ENCODE measurements around the gene TTPAL. TPM values are rescaled to one million over a fixed set of nuclear protein-coding genes. Genes with fewer than 3 reads are reported as not detected.

The TTPAL gene
- total RNA-seq, 2 donors from 2014 or later, result 18.3 to 19.4 TPM

DNA sequence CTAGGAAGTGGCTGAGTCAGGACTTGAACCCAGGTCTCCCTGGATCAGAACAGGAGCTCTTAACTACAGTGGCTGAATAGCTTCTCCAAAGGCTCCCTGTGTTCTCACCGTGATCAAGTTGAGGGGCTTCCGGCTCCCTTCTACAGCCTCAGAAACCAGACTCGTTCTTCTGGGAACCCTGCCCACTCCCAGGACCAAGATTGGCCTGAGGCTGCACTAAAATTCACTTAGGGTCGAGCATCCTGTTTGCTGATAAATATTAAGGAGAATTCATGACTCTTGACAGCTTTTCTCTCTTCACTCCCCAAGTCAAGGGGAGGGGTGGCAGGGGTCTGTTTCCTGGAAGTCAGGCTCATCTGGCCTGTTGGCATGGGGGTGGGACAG, 44.6 kb upstream of the TTPAL start:
- H3K27ac ChIP-seq (ENCODE audit: low read depth, low read length), result no peak overlapping the region
- Mint-ChIP-seq H3K27ac (no peak overlapping the region), H3K4me1 (peaks cover 11% of the 10 kb centered on the region), H3K9me3 (no peaks in the 10 kb centered on the region), H3K27me3 (ENCODE audit: insufficient read depth) (no peaks in the 10 kb centered on the region), H3K36me3 (ENCODE audit: low read depth) (peaks cover 31% of the 10 kb centered on the region), H3K4me3 (no peak overlapping the region)
- TF ChIP-seq, protein P1, sequence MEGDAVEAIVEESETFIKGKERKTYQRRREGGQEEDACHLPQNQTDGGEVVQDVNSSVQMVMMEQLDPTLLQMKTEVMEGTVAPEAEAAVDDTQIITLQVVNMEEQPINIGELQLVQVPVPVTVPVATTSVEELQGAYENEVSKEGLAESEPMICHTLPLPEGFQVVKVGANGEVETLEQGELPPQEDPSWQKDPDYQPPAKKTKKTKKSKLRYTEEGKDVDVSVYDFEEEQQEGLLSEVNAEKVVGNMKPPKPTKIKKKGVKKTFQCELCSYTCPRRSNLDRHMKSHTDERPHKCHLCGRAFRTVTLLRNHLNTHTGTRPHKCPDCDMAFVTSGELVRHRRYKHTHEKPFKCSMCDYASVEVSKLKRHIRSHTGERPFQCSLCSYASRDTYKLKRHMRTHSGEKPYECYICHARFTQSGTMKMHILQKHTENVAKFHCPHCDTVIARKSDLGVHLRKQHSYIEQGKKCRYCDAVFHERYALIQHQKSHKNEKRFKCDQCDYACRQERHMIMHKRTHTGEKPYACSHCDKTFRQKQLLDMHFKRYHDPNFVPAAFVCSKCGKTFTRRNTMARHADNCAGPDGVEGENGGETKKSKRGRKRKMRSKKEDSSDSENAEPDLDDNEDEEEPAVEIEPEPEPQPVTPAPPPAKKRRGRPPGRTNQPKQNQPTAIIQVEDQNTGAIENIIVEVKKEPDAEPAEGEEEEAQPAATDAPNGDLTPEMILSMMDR (conservative IDR thresholded peaks at IDR 0.05), result no peak
- no peak for DNase-seq
- no peak overlapping the region for H3K4me3 ChIP-seq (ENCODE audit: low read length)
- H3K36me3 ChIP-seq (ENCODE audit: control insufficient read depth, insufficient read depth, low read length), result peaks cover 31% of the 10 kb centered on the region
- H3K9ac ChIP-seq (ENCODE audit: extremely low read depth, low read length, poor library complexity, severe bottlenecking), result no peak overlapping the region
- H3K27me3 ChIP-seq (ENCODE audit: control insufficient read depth, insufficient read depth, low read length, poor library complexity, severe bottlenecking), result no peaks in the 10 kb centered on the region
- H3K4me1 ChIP-seq (ENCODE audit: control insufficient read depth, insufficient read depth, low read length), result no peaks in the 10 kb centered on the region
- no peaks in the 10 kb centered on the region for H3K9me3 ChIP-seq (ENCODE audit: control insufficient read depth, low read length)
- 80 to 97% methylated on average over 1 to 4 of the region's 4 CpGs for WGBS, 2 experiments (ENCODE audit: insufficient coverage in 1 of 2, insufficient read length in 1 of 2)

DNA sequence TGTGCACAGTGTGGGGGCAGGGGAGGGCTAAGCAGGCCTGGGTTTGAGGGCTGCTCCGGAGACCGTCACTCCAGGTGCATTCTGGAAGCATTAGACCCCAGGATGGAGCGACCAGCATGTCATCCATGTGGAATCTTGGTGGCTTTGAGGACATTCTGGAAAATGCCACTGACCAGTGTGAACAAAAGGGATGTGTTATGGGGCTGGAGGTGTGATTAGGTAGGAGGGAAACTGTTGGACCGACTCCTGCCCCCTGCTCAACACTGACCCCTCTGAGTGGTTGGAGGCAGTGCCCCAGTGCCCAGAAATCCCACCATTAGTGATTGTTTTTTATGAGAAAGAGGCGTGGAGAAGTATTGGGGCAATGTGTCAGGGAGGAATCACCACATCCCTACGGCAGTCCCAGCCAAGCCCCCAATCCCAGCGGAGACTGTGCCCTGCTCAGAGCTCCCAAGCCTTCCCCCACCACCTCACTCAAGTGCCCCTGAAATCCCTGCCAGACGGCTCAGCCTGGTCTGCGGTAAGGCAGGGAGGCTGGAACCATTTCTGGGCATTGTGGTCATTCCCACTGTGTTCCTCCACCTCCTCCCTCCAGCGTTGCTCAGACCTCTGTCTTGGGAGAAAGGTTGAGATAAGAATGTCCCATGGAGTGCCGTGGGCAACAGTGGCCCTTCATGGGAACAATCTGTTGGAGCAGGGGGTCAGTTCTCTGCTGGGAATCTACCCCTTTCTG, 44.0 kb upstream of the TTPAL start:
- H3K4me3 Mint-ChIP-seq, result no peak overlapping the region

DNA sequence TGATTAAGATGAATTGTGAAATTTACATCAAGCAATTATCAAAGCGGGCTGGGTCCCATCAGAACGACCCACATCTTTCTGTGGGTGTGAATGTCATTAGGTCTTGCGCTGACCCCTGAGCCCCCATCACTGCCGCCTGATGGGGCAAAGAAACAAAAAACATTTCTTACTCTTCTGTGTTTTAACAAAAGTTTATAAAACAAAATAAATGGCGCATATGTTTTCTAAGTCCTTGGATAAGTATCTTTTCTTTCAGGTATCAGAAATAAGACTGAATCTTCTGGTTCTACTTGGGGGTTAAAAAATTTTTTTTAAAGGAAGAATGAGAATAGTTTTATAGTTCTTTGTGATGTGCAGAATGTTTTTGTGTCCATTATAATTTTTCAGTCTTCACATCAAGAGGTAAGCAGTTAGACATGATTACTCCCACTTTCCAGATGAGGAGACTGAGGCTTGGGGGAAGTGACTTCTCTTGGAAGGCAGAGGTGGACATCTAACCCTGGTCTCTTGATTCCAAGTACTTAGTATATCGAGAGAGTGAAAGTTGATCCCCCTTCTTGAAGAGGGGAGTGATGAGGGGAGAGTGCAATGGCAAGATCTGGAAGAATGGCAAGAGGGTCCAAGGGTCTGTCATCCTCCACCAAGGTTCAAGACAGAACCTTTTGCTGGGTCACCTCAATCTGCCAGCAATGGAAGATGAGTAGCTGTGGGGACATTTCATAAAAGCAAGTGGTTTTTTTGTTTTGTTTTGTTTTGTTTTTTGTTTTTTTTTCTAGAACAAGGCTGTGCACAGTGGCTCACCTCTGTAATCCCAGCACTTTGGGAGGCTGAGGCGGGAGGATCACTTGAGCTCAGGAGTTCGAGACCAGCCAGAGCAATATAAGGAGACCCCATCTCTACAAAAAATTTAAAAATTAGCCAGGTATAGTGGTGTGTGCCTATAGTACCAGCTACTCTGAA, 42.8 kb upstream of the TTPAL start:
- Mint-ChIP-seq H3K9me3 (no peaks in the 10 kb centered on the region), H3K4me1 (peaks cover 11% of the 10 kb centered on the region), H3K4me3 (no peak overlapping the region), H3K27ac (no peak overlapping the region), H3K27me3 (ENCODE audit: insufficient read depth) (no peaks in the 10 kb centered on the region), H3K36me3 (ENCODE audit: low read depth) (peaks cover 24% of the 10 kb centered on the region)
- no peak for DNase-seq
- Histone ChIP-seq H3K9ac (ENCODE audit: extremely low read depth, low read length, poor library complexity, severe bottlenecking) (no peak overlapping the region), H3K27ac (ENCODE audit: low read depth, low read length) (no peak overlapping the region), H3K36me3 (ENCODE audit: control insufficient read depth, insufficient read depth, low read length) (peaks cover 15% of the 10 kb centered on the region), H3K4me1 (ENCODE audit: control insufficient read depth, insufficient read depth, low read length) (no peaks in the 10 kb centered on the region), H3K4me3 (ENCODE audit: low read length) (no peak overlapping the region), H3K27me3 (ENCODE audit: control insufficient read depth, insufficient read depth, low read length, poor library complexity, severe bottlenecking) (no peaks in the 10 kb centered on the region), H3K9me3 (ENCODE audit: control insufficient read depth, low read length) (no peaks in the 10 kb centered on the region)
- TF ChIP-seq, protein P1 (conservative IDR thresholded peaks at IDR 0.05), result no peak
- 87 to 93% methylated on average over 3 to 8 of the region's 8 CpGs for WGBS, 2 experiments (ENCODE audit: insufficient coverage in 1 of 2, insufficient read length in 1 of 2)

More for the DNA sequence above, 44.0 kb upstream of the TTPAL start:
- peaks cover 26% of the 10 kb centered on the region for H3K36me3 ChIP-seq (ENCODE audit: control insufficient read depth, insufficient read depth, low read length)
- Mint-ChIP-seq H3K27me3 (ENCODE audit: insufficient read depth) (no peaks in the 10 kb centered on the region), H3K27ac (peak overlapping the region; percentile 58), H3K9me3 (no peaks in the 10 kb centered on the region), H3K4me1 (peaks cover 11% of the 10 kb centered on the region), H3K36me3 (ENCODE audit: low read depth) (peaks cover 31% of the 10 kb centered on the region)
- H3K4me3 ChIP-seq (ENCODE audit: low read length), result no peak overlapping the region
- TF ChIP-seq, protein P1 (conservative IDR thresholded peaks at IDR 0.05), result peak; percentile 54
- no peak for DNase-seq
- WGBS, 2 experiments (ENCODE audit: insufficient coverage in 1 of 2, insufficient read length in 1 of 2), result 86 to 93% methylated on average over 3 to 10 of the region's 11 CpGs
- no peaks in the 10 kb centered on the region for H3K9me3 ChIP-seq (ENCODE audit: control insufficient read depth, low read length)
- no peak overlapping the region for H3K27ac ChIP-seq (ENCODE audit: low read depth, low read length)
- H3K4me1 ChIP-seq (ENCODE audit: control insufficient read depth, insufficient read depth, low read length), result no peaks in the 10 kb centered on the region
- H3K27me3 ChIP-seq (ENCODE audit: control insufficient read depth, insufficient read depth, low read length, poor library complexity, severe bottlenecking), result no peaks in the 10 kb centered on the region
- no peak overlapping the region for H3K9ac ChIP-seq (ENCODE audit: extremely low read depth, low read length, poor library complexity, severe bottlenecking)
